NCI-H1417 (cell line): Measurements from ENCODE around the gene SND1.

ENCODE experiments used
- DNase-seq, 3 experiments: peaks; one replicate each; lab custom pipeline; 2025; lab: John Stamatoyannopoulos, UW

Gene SND1

DNA sequence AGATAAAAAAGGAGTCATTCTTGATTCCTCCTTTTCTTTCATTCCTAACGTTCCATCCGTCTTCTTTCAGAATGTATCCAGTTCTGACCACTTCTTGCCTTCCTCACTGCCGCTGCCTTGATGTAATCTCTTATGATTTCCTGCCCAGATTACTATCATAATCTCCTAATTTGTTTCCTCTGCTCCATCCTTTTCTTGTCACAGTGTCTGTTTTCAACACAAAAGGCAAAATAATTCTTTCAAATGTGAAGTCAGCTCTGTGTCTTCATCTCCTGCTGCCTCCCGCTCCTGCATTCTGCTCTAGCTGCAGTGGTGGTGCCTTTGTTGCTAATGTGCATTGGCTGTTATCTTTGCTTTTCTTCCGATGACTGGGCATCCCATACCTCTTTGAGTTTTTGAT is 150.9 kb downstream of the SND1 start:
- no peak for DNase-seq

DNA sequence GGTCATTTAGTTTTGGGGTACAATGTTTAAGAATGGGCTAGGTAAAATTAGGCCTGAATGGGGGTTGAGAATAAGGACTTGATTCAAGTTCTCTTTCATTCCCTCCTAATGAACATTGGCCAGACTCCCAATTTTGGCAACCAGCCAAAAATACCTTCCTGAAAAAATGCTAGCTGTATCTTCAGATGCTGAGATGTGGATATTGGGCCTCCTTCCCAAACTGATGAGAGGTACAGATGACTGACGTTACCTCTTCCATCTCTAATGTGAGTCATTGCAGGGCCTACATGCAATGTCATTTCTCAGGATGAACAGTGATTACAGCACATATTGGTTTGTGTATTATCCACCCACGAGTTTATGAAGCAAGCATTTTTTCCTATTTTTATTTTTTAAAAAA is 151.6 kb downstream of the SND1 start:
- DNase-seq, result peak in 1 of 3 experiments; percentile 42

DNA sequence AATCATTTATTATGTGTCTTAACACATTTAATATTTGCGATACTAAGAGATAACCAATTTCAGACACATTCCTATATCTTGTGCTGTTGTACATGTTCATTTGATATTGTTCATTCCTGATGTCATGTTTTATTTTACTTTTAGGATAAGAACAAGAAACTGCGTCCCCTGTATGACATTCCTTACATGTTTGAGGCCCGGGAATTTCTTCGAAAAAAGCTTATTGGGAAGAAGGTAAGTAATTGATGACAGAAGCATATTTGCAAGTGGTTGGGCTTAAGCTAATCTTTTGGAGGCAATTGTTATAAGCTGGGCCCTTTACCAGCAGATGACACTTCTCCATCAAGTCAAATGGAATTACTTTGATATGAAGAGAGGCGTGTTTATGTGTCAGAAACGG is 155.3 kb downstream of the SND1 start:
- no peak for DNase-seq

DNA sequence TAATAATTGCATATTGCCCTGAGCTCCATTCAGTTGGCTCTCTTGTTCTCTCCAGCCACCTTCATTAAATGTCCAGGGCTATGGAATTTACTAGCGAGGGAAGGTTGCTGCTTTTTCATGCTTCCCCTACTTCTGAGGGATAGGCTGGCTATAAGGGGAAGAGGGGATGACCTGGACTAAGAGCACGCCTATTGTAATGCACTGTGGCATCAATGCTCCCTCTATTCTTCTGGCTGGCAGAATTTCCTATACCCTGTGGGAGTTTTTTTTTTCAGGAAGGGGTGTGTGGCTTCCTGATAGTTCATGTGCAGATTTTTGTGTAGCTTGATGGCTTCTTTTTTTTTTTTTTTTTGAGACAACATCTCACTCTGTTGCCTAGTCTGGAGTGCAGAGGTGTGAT is 155.8 kb downstream of the SND1 start:
- DNase-seq, result no peak

DNA sequence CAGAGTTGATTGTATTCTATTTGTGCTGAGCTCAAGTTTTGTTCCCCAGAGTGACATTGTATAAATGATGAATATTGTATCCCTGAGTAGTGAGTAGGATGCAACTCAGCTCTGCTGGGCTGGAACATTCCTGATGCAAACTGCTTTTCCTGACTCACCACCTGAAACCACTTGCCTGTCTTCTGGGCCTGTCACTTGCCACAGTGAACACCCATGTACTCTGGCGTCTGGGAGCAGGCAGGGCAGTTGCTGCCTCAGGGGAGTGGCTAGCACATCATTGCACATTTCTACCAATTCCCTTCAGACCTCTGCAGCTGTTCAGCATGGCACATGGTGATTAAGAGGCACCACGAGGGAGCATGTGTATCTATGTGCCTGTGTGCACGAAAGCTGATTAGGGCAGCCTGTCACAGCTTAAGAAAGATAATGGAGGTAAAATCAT is 157.3 kb downstream of the SND1 start:
- peak in 2 of 3 experiments; percentile 55 to 83 for DNase-seq

DNA sequence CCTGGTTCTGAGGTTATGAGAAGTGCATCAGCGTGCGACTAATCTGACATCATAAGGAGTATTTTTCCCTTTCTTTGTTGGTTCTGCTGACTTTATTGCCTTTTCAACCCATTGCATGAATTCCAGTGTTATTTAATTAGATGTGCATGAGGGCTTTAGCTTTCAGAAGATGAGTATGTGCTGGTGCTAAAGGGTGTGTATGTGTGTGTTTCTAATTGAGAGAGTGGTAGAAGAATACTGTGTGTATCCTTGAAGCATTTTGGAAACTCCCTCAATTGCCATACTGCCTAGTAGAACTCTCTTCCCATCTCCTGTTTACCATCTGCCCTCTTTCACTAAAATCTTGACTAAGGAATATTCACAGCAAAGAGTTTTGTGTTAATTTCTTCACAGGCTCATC is 158.1 kb downstream of the SND1 start:
- no peak for DNase-seq

DNA sequence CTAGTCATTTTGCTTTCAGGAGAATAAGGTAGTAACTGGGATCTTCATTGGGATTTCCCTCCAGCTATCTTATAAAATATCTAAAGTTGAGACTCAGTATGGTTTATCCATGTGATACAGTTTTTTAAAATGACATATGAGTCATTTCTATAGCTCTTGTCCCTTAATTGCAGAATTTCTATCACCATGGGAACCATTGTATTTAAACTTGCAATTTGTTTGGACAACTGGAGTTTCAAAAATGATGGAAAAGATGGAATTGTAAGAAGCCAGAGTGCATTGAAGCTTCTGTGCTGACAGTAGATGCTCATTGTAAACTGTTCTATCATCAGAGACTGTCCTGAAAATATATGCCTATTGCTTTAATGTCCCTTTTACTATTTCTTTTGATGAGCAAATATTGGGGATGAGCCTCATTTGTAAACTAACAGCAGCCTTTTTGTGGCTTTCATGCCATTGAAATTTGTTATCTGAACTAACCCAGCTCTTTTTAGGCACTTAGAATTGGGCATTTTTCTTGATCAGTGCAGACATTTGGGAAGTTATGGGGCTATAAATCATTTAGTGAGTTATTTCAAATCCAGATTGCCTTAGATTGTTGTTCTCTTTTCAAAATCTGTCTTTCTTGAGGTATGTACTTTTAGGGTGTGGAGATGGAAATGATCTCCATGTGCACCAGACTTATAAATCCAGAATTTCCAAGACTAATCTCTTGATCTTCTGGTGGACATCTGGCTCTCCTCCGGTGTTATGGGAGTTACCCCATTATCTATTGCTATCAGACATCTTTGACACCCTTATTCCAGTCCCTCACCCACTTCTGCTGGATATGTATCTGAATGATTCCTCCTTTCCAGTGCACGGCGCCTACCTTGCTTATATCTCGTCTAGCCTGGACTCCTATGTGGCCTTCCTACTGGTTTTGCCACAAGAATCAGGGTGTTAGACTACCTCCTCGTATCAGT is 159.0 kb downstream of the SND1 start:
- no peak for DNase-seq

DNA sequence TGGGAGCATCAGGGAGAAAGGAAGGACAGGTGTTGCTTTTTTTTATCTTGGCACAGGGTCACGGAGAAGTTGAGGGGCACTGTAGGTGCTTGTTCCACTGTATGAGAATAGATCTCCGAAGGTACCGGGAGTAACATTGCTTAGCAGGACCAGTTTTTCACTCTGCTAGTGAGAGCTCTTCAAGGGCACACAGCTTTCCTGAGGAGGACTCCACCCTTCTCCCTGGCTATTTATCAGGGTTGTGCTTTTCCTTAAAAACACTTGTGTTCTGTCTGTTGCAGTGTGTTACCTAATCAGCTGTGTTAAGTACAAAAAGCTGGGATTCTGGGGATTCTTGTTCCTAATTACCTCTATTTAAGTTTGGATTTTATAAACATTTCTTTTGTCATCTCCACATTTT is 160.5 kb downstream of the SND1 start:
- peak in 1 of 3 experiments; percentile 36 for DNase-seq

DNA sequence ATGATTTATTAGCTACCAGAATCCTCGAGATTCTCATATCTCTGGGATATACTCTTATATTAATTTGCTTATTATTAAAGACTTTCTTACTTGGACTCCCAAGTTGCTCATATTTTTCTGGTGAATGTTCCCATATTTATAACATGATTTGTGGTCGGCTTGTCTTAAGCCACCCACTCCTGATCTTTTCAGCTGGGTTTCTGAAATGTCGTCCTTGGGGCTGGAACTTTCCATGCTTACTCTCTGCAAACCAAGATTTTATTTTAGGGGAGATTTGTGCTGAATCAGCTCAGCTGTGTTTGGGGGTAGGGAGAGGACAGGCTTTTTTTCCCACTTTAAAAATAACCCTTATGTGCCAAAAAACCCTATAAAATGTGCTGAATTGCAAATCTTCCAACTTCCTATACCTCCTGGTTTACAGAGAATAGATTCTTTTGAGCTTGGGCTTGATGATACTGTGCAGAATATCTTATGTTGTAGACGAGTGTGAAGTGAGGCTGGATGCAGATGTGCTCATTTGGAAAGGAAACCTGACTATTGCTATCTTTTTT is 162.1 kb downstream of the SND1 start:
- no peak for DNase-seq

DNA sequence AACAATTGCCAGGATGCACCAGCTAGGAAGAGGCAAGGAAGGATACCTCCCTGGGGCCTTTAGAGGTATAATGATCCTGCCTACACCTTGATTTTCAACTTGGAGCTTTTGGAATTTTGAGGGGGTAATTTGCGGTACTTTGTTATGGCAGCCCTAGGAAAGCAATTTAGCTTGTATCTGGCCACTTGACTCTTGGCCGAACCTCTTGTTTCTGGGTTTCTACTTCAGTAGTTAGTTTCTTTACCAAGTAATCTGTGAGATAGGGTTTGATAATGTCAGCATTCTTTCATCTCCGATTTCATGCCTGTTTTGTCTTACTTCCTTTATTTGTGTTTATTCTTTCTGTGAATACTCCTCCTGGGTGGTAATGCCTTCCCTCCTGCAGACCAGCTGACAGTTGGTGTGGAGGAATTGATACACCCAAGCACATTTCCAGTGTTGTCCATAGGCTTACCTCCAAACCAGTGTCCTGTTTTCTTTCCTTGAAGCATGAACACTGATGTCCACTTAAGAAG is 163.7 kb downstream of the SND1 start:
- DNase-seq, result no peak

DNA sequence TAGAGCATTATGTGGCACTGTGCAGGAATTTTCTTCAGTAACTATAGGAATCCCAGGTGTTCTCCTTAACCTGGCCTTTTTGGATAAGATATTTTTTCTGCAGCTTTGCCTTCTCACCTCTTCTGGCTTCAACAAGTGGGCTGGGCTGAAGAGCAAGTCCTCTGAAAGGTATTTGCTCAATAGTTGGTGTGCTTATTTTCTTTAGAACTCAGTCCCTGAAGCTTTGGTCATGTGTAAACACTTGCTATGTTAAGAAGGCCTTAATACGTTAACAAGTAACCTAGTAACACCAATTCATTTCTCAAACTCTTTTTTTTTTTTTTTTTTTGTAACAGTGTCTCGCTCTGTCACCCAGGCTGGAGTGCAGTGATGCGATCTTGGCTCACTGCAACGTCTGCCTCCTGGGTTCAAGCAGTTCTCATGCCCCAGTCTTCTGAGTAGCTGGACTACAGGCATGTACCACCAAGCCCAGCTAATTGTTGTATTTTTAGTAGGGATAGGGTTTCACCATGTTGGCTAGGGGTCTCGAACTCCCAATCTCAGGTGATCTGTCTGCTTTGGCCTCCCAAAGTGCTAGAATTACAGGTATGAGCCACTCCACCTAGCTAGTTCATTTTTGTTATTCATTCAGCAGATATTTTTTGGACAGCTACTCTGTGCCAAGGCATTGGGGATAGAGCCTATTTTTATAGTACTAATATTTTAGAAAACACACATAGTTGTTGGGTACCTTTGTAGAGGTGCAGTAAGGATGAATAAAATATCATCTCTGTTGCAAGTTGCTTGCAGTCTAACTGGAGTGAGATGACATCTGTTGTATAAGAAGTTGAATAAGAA is 164.6 kb downstream of the SND1 start:
- no peak for DNase-seq

DNA sequence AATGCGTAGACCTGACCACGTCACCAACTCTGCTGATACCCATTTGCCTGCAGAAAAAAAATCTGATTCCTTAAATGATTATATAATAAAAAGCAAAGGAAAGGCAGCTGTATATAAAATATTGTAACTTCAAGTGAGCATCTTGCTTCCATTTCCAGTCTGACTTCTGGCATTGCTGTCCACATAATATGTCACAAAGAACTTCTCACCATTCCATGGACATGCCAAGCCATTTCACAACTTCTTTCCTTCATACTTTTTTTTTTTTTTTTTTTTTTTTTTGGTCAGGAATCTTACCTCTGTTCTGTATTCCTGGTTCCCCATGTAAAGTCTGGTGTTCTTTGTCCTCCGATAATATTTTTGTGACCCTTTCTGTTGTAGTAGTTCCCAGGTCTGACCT is 165.5 kb downstream of the SND1 start:
- no peak for DNase-seq

DNA sequence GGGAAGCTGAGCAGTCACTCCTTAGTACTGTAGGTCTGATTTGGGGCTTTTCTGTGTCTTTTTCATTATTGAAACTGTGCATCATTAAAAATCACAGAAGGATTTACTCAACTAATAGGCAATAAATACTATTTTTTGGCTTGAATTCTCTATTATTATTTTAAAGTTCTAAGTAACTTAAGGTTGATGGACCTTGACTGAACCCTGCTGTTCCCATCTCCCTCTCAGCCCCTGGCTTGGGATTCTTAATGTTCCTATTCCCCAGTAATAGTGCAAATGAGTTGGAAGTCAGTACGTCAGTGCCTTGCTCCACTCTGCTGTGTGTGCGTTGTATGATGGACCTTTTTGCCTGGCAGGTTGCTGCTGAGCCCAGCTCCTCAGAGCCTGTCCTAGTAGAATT is 166.3 kb downstream of the SND1 start:
- no peak for DNase-seq

DNA sequence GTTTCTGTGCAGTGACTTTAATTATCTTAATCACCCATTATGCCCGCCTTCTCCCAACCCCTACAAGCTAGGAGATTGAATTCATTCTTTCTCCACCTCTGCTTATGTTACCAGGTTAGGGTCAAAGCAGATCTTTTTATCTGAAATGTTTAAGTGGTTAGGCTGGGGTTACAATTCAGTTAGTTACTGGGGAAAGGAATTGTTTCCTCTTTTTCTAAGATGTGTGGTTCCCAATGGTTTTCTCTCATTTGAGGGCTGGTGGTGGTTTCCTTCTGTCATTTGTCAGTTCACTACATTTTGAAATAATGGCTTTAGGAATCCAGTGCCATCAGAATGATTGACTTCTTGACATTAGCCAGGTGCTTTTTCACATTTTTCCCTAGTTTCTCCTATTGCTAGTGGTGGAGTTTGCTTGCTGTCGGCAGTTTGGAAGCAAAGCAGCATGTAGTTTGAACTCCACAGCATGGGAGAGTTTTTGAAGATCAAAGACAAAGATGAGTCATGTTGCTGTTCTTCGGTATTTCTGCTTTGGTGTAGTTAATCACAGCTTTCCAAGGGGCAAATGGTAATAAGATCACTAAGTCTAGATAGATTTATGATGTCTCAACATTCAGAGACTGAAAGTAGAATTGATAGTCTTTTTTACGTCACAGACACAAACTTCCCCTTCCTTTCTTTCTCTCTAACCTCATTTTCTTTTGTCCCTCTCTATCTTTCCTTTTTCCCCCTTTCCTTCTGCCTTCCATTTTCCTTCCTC is 168.2 kb downstream of the SND1 start:
- no peak for DNase-seq

DNA sequence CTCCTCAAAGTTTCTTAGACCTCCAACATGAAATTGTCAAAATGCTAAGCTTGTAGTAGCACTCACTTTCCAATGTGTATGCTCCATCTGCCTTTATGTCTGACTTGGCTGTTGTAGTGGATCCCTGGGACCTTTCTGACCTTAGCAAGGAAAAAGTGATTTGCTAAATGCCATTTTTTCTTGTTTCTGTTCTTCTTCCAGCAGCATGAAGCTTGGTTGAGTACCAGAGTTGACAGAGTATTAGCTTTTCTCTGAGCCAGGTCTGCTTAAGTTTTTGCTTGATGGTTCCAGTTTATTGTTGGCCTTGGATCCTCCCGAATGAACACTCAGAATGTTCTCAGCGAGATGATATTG is 168.7 kb downstream of the SND1 start:
- no peak for DNase-seq

DNA sequence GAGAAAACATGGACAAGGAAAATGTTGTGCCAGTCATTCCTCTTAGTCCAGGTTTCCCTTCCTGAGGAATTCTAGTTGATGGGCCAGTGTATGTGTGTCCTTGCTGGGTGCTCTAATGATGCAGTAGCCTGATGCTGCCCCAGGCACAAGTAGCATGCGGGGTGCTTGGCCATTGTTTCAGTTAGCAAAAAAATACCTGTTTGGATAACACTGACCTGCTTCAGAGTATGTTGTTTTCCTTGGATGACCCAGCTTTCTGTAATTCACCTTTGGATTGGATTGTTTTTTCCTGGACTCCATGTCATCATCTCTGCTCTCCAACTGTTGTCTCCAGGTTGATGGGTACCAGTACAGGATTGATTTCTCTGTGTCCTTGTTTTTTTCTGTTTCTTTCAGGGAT is 169.2 kb downstream of the SND1 start:
- peak in 1 of 3 experiments; percentile 20 for DNase-seq

DNA sequence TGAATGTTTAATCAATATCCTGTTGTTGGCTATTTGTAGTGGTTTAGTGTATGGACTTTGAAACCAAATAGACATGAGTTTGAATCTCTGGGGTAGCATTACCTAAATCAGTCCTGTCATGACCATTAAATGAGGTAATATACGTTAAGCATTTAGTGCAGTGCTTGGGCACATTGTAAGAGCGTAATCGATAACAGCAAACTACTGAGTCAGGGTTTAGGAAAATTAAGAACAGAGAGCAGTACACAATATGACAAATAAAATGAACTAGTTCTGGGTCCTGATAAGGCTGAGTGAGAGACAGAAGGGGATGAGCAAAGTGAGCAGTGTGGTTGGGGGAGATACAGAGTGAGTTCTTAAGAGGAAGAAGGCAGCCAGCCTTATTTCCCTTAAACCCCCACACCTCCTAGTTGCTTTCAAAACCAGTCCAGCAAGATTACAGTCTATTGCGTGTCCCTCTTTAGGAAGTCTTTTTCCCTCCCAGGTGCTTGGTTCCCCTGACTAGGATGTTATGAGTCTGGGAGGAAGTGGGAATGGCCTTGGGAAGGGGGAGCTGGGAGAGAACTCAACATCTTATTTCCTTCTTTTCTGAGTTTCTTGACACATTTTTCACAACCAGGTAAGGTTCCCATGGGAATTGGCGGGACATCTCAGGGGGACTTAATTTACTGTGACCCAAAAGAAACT is 171.0 kb downstream of the SND1 start:
- DNase-seq, result peak in 2 of 3 experiments; percentile 14 to 46

DNA sequence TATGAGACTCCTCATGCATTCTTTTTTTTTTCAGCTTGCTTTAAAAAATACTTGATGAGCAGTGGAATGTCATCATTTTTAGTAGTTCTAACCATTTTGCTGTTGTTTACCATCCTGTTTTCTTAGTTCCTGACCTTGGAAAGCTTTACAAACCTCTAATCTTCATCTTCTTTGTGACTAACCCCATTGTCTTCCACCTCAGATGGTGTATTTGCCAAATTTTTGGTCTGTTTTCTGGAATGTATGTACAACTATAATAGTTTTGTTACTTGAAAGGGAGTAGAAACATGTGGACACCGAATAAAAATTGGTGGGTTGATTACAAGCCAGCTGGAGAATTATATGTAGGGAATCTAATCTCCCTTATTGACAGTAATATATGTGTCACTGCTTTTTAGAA is 172.7 kb downstream of the SND1 start:
- no peak for DNase-seq

DNA sequence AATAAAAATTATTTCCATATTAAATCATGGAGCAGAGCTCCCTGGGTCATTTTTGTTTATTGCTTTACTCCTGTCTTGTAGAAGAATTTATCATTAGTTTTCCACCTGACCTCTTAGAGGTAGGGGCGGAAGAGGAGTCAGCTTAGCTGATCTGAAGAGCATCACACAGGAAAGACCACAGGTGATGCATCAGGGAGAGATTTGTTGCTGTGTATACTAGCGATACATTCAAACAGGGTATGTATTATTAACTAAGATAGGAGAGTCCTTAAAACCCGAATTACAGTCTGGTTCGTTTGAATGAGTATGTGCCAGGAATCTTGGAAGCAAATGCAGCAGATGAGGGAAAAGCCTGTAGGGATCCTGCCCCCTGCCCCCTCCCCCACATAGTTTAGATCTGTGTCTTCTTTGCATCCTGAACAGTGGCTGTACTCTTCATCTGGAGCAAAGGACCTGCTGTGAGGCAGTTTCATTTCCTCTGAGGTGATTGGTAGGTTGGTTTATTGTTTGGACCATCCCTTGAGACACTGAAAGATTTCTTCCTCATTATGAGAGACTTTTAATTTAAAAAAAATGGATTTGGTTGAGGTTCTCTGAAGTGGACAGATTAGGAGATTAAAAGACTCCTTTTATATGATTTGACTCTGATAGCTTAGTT is 177.0 kb downstream of the SND1 start:
- DNase-seq, result peak in 1 of 3 experiments; percentile 9
